GM19455 (cell line): ENCODE results near the gene DLGAP4.

Experiments used
- ATAC-seq: cut with Tn5 transposase; IDR thresholded peaks from one replicate; pipeline ENCODE4 v1.9.1; 2021; ENCODE audit not compliant: unreplicated experiment

DLGAP4 gene

DNA sequence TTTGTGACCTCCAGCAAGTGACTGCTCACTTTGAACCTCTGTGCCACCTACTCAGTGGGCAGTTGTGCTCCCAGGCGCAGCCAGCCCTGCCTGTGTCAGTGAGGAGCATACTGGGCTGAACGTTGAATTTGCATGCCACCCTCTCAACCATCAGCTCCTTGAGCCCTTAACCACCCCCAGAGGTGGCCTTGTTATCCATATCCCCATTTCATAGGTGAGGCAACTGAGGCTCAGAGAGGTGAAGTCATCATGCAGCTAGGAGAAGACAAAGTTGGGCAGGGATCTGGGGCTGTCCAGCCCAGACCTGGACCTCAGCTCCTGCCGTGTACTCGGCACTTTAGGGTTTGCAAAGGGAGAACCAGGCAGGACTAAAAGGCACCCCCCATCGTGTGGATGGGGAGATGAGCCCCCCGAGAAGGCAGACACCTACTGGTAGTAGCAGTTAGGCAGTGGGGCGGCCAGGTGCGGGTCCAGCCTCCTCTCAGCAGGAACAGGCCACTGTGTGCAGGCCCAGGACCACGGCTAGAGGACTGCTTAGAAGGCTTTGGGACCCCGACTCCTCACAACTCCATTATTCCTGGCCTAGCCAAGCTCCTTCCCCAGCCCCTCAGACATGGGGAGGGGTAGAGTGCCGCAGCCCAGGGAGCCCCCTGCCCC lies 134.4 kb downstream of the DLGAP4 start:
- no peak for ATAC-seq

DNA sequence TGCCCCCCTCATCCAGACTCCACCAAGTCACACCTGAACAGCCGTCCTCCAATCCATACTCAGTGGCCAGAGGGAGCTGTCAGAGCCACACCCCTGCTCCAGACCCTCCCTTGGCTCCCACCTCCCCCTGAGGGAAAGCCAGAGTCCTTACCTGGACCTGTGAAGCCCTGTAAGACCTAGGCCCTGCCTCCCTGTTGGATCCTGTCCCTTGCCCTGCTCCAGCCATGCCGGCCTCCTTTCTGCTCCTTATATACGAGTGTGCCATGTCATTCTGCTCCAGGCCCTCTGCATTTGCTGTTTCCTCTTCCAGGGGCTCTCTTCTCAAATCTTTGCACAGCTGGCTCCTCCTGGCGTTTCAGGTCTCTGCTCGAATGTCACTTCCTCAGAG lies 134.9 kb downstream of the DLGAP4 start:
- no peak for ATAC-seq

DNA sequence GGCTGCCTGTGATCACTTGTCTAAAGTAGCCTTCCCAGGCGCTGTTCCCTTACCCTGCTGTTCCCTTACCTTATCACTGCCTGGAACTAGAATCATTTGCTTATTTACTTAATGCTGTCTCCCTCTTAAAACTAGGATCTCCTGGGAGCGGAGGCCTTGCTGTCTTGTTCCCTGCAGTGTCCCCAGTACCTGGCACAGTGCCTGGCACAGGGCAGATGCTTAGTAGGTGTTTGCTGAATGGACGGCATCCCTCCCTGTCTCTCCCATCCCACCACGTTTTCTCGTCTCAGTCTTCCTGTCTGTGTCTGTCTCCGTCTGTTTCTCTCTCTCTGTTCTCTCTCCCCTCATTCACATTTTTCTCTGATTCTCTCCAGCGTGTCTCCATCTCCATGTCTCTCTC lies 135.3 kb downstream of the DLGAP4 start:
- no peak for ATAC-seq

DNA sequence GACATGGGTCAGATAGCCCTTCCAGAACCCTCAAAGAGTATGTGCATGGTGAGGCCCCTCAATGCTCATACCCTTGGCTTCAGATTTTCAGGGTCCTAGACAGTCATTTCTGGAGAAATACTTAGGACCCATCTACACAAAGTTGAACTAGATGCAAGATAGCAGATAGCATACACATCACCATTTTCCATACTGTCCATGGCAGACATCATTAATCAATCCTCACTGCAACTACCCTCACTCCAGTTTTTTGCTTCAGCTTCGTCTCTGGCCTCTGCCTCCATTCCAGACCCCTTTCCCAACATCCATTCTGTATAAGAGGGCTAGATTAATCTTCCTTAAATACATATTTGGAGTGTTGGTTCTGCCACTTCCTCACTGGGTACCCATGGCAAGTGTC lies 139.7 kb downstream of the DLGAP4 start:
- no peak for ATAC-seq

DNA sequence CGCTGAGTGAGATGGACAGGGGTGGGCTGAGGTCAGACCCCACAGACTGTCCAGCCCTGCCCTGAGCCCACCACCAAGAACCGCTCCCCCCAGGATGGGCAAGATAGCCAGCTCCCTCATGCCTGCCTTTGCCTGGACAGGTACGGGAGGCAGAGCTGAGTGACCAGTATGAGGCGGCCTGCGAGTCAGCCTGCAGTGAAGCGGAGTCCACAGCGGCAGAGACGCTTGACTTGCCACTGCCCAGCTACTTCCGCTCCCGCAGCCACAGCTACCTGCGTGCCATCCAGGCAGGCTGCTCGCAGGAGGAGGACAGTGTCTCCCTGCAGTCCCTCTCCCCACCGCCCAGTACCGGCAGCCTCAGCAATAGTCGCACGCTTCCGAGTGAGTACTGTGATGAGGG lies 140.4 kb downstream of the DLGAP4 start:
- ATAC-seq = no peak

DNA sequence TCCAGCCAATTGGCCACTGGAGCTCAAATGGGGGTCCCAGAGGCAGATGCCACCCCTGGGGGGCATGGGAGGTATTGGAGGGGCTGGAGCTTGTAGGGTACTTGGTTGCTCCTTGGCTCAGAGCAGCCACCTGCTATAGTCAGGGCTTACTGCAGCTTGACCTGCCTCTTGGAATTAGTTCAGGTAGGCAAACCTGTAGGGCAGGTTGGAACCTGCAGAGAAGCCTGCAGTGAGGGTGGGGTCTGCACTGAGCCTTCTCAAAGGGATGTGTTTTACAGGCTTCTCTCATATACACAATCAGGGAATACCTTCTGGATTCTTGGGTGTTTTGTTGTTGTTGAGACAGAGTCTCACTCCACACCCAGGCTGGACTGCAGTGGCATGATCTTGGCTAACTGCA lies 141.0 kb downstream of the DLGAP4 start:
- ATAC-seq = no peak

DNA sequence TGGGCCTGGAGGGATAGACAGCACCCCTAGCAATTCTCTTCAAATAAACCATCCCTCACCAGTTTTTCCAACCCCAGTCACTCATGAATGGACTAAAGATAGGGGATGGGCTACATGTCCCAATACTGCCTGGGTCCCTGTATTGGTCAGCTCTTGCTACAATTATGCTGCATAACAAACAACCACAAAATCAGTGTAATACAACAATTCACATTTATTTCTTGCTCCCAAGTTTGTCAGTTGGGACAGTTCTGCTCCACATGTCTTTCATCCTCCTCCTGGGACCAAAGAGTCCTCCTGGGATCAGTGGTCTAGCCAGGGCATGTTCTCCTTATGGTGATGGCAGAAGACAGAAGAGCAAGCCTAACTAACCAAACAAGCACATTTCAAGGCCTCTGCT lies 143.5 kb downstream of the DLGAP4 start:
- ATAC-seq = no peak

DNA sequence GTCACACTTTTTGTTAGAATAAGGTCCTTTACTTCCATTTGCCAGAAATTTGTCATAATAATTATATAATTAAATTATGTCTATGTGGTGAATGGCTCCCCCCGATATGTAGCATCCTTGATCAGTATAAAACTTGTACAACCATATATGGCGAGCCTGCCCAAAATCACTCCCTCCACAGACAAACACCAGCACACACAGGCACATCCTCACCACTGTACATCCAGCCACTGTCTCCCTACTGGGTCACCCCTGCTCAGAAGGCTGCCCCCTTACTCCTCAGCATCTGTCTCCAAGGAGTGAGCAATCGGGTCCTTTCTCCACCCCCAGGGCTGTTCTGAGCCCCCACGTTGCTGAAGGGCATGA lies 148.2 kb downstream of the DLGAP4 start:
- ATAC-seq = no peak

DNA sequence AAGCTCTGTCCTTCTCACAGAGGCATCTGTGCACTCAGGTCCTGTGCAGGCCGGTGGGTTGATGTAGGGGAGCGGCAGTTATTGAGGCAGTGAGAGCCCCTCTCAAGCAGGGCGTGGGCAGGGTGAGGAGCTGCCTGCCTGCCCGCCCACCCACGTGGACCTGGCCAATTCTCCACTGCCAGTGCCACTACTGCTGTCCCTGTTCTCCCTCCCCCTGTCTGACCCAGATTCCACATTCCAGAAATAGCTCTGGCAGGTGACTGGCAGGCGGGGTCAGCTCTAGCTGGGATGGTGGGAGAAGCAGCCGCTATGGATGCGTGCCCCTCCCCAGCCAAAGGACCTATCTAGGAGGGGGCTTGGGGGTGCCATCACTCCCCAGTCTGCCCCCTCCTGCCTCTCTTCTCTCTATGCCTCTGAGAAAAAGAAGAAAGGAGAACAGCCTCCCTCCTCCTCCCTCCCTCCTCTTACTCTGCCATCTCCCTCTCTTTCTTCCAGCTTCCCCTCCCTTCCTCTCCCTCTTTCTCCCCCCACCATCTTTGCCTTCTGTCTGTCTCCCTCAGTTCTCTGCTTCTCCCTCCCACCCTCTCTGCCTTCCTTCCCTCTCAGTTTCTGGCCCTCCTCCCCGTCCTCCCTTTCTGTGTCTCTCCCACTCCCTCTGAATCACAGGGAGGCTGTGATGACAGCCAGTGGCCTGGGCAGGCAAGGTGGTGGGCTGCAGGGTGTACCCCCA lies 148.7 kb downstream of the DLGAP4 start:
- no peak for ATAC-seq

DNA sequence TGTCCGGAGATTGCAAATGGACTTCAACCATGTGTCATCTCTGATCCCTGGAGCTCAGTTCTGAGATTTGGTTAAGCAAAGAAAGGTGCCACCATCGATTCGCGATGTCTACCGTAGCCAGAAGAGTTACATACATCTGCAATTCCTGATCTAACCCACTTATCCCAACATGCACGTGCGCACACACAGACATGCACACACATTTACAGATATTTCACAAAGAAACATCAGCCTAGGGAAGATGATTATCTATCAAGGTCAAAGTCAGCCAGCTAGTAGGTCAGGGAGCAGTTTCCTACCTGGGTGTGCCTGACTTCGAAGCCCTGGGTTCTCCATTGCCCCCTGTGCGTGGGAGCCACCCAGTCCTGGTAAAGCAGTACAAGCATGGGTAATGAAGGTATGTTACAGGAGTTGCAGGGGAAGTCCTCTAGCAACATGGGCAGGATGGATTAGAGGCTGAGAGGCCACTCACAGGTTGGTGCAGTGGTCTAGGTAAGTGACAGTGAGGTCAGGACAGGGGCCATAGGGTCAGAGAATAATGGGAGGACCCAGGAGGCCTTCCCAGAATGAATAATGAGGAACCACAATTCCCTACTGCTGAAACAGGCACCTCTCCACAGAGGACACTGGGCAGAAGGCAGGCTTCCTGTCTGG lies 150.0 kb downstream of the DLGAP4 start:
- no peak for ATAC-seq

DNA sequence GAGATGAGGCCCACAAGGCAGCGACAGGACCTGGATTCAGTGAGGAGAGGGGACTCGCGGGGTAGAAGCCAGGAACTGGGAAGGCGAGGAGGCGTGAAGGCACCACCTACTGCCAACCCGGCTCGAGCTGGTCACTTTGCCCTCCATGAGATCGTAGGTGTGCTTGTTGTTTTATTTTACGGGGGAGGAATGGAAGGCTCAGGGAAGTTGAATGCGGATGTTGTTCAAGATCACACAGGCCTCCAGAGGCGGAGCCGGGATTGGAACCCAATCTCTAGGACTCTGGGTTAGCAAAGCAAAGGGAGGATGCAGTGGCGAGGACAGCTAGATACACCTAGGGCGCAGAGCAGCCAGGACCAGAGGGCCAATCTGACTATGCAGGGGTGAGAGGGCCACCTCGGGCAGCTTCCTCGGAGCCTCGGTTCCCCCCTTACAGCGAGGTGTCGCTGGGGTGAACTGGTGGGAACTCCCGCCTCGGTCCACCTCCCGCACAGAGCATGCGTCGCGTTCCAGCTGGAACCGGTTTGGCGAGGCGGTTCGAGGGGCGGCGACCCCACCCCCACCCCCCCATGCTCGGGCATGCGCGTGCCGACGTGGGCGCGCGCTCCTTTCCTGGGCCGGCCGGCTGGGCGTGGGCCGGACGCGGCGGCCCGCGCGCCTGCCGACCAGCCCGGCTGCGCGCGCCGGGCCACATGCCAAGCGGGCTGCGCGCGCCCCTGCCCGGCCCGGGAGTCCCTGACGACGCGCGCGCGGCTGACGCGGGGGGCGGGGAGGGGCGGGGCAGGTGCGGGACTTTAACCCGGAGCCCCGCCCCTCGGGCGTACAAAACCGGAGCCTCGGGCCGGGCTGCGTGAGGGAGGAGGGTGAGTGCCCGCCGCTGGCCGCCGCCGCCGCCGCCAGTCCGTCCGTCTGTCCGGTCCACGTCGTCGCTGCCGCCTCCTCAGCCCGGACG lies 154.8 kb downstream of the DLGAP4 start:
- peak; percentile 63 for ATAC-seq

DNA sequence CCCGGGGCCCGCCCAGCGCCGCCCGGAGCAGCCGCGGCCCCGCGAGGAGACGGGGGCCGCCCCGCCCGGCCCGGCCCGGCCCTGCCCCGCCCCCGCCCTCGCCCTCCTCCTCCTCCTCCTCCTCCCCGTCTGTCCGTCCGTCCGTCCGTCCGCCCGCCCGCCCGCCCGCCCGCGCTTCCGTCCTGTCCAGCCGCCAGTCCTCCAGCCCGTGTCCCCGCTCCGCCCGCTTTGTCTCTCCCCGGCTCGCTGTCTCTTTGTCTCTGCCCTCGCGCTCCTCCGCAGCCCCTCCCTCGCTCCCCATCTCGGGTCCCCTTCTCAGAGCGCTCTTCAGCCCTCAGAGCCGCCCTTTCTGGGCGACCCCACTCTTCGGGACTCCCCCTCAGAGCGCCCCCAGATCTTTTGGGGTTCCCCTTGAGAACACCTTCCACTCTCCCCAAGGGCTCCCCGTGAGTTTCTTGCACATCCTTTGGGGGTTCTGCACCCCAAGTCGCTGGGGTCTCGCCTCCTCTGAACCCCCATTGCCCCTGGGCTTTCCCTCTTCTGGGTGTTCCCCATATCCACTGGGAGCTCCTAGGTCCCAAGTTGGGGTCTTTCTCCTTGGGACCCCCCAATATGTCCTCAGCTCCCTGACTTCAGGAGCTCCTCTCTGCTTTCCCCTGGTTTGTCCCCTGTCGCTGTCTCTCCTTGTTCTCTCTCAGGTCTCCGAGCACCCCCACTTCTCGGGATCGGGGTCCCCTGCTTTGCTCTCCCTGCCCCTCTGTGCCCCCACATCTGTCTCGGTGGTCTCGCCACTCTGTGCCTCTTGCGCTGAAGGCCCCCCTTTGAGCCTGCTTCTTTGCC lies 155.7 kb downstream of the DLGAP4 start:
- ATAC-seq = peak; percentile 39

DNA sequence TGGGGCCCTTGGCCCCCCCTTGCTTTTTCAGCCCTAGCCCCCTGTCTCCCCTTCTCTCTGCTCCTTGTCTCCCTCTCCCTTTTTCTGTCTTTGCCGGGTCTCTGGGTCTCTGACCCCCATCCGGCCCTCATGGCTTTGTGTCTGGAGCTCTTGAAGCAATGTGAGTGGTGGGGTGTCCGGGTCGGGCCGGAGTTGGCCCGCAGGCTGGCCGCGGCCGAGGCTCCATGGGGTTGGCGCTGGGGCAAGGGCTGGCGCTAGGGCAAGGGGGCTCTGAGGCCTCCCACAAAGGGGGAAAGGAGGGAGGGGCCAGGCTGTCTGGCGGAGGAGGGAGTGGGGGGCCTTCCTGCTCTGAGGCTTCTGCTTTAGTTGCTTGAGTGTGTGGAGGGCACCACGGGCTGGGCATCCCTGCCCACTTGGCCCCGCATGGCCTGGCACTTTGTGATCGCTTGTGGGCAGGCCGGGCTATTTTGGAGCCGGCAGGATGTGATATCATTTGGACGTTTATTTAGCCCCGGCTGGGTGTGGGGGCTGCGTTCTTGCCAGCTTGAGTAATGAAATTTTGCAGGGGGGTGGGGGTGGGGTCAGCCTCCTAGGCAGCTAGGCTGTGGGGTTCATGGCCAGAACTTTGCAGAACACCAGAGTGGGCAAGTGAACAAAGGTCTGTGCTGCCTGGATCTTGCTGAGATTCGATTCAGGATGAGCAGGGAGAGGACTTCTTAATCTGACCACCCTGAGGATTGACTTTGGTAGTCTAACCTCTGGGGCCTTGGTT lies 156.5 kb downstream of the DLGAP4 start:
- no peak for ATAC-seq

DNA sequence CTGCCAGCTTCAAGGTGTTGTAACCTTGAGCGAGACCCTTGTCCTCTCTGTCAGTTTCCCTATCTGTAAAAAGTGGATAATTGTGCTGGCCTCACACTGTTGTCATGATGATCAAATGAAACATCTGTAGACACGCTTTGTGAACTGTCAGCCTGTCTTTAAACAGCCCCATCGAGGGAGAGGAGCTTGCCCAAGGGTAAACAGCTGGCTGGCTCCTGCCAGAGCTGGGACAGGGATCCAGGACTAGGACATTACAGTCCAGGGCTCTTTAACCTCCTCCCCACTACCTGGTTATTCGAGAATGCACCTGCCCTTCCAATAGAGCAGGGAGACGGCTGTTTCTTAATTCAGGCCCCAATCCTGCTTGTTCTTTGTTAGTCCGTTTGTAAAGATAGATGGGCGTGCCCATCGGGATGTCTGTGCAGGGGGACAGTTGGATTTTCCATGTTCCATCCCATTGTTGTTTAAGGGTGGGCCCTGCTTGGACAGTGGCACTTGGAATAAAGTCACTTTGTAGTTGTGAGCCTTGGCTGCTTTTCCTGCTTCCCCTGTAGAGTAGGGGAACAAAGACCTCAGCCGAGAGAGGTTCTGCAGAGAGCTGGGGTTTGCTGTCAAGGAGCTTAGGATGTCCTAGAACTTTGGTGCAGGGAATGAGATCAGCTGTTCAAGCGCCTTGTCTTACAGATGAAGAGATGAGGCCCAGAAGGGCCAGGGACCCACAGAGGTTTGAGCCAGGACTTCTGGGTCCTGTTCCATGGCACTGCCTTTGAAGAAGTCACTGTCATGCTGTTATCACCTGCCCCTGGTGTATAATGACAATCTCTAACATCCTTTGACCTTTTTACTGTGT lies 157.3 kb downstream of the DLGAP4 start:
- ATAC-seq = no peak

DNA sequence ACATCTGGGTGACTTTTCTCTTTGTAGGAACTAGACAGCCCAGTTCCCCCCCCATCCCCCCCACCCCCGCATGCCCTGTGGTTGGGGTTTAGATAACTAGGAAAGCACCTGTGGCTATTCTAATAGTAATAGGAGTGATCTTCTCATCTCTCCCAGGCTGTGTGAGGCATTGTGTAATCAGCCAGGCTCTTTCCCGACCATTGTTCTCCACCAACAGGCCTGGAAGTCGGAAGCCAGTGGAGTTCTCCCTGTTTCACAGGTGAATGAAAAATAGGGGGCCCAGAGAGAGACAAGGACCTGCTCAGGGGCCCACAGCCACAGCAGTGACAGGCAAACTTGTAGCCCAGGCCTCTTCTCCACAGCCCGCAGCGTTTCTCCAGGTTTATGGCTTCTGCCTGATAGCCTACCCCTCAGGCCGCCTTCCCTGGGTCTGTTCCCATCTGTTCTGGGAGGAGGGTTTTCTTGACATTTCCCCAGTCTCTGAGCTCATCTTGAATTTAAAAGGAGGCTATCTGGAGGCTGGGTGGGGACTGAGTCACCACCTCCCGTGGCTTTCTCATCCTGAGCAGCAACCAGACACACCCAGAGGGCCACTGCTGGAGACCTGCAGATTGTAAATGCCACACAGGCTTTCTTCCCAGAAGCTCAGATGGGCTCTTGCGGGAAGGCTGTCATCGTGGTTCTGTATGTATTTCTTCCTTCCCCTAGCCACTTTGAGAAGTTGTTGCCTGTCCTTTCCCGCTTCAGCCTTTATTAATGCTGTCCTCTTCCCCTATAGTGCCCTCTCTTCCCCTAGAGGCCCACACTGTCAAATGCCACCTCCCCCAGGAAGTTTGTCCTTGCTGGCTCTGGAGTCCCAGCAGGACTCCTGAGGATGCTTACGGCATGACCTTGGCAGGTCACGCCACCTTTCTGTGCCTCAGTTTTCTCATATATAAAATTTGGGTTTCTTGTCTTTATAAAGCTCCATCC lies 159.3 kb downstream of the DLGAP4 start:
- ATAC-seq = no peak

DNA sequence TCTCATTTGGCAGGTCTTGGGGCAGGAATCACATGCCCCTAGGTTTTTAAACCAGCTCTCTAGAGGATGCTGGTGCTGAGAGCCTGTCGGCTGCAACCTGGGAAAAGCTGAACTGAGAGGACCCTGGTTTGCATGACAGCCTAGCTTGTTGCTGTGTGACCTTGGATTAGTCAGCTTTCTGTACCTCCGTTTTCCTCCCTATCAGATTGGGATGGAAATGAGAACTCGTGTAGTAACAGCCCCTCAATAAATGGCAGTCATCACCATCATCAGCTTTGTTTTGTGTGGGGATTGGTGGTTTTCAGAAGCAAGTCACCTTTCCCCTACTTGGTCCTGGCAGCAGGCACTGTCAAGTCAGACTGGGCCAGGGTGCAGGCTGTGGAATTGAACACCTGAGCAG lies 159.9 kb downstream of the DLGAP4 start:
- ATAC-seq = no peak
